ENCODE data around the gene PICK1. TPM values are rescaled to one million over a fixed set of nuclear protein-coding genes. Genes with fewer than 3 reads are reported as not detected.
A peak's percentile ranks its signal among the peaks of the same experiment; 100 is the strongest.
"Not testable (repeated sequence)": the region's sequence is repeated elsewhere in the genome, so short reads cannot be mapped to it uniquely, and the experiment has no call there.

The PICK1 gene
- total RNA-seq, 2 experiments from 2014 or later, result 14.9 to 17.2 TPM

DNA sequence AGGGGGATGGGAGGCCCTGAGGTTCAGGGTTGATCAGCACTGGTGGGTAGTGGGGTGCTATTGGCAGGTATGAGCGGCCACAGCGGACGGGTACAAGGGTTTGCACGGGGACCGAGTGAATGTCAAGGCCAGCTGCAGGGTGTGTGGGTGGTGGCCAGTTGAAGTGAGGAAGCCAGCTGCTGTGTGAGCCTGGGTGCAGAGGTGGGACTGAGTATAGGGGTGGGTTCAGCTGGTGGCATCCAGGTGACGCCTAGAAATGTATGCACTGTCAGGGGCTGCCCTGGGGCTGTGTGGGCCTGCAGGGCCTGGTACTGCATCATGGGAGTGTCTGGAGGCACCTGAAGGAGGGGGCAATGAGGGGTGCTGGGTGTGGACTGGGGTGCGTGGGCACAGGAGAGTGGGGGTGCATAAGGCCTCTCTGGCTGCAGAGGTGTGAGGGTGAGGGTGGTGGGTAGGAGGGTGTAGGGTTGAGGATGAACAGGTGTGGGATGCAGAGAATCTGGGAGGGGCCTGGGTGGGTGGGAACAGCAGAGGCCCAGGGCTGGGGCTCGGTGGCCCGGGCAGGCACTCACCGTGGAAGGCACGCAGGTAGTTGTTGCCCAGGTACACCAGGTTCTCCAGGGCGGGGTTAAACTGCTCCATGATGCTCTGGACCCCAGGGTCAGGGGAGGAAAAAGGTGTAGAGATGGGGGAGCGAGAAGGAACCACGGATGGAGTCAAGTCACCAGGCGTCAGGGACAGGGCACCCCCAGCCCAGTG, 51.5 kb downstream of the PICK1 start:
- DNase-seq (no peak), ATAC-seq (peak; percentile 17)
- no peaks in the 10 kb centered on the region for H3K9me3 Mint-ChIP-seq (ENCODE audit: low read depth)
- CTCF ChIA-PET, result interaction anchor here (0.6 kb wide), 1 partner anchor 71 kb away, joined by 4 read pairs; no protein-coding TSS in a partner anchor
- no peak overlapping the region for H3K4me3 Mint-ChIP-seq
- no peaks in the 10 kb centered on the region for H3K27me3 Mint-ChIP-seq
- H3K27ac Mint-ChIP-seq, result no peak overlapping the region
- H3K36me3 Mint-ChIP-seq (ENCODE audit: low read depth), result peaks cover 2% of the 10 kb centered on the region
- intact Hi-C loops (cut with DNase I, micrococcal nuclease), result no loop called here
- POLR2A ChIA-PET, result no interaction called here
- peaks cover 4% of the 10 kb centered on the region for H3K4me1 Mint-ChIP-seq

- Mint-ChIP-seq H3K4me1 (peaks cover 4% of the 10 kb centered on the region), H3K27ac (no peak overlapping the region), H3K27me3 (no peaks in the 10 kb centered on the region), H3K4me3 (peak overlapping the region; percentile 32), H3K9me3 (ENCODE audit: low read depth) (no peaks in the 10 kb centered on the region), H3K36me3 (ENCODE audit: low read depth) (peaks cover 4% of the 10 kb centered on the region)
- ChIA-PET CTCF (interaction anchor here (0.6 kb wide), 1 partner anchor 72 kb away, joined by 4 read pairs; no protein-coding TSS in a partner anchor), POLR2A (no interaction called here)
- intact Hi-C loops (cut with DNase I, micrococcal nuclease), result no loop called here
- DNase-seq (no peak), ATAC-seq (peak; percentile 31)
These were observed 52.3 kb downstream of the PICK1 start for GRCh38 chr22:38109371-38110001.

DNA sequence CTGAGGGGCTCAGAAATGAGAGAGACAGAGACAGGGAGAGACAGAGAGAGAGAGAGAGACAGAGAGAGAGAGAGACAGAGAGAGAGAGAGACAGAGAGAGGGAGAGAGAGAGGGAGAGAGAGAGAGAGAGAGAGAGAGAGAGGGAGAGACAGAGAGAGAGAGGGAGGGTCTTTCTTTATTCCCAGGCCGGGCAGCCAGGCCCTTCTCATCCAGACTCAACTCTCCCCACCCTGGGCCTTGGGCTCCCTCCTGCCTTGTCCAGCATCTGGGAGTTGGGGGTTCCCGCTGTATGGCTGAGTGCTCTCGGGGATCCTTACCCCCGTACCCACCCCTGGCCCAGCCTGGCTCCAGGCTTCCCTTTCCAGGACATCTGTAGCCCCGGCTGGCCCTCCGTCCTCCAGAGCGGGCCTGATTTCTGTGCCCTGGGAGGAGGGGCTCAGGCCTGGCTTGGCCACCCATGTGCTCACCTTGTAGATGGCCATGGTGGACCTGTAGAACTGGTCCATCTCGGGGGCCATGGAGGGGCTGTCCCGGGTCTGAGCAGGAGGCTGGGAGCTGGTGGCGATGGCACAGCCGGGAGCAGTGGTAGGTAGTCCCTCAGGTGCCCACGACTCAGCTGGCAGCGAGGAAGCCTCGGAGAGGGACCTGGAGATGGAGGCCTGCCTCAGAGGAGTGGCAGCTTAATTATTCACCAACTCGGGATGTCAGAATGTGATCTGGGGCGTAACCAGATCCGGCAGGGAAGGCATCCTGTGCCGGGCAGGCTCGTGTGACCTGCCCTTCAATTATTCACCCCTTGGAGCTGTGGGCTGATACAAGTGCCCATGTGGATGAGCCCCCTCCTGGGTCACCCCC, 53.0 kb downstream of the PICK1 start, which contains the start of gene BAIAP2L2:
BAIAP2L2 (minus strand) TSS at position 677 of the 855 bp plus-strand sequence; CDS start at position 518, 159 bp downstream.
- Mint-ChIP-seq H3K36me3 (ENCODE audit: low read depth) (peaks cover 4% of the 10 kb centered on the region), H3K9me3 (ENCODE audit: low read depth) (no peaks in the 10 kb centered on the region), H3K27ac (no peak within 1 kb of the TSS), H3K4me1 (no peaks in the 10 kb centered on the region), H3K4me3 (peak within 1 kb of the TSS; percentile 32), H3K27me3 (no peaks in the 10 kb centered on the region)
- intact Hi-C loops (cut with DNase I, micrococcal nuclease), result no loop called here
- POLR2A ChIA-PET, result no interaction called here
- DNase-seq (no peak), ATAC-seq (no peak)
- CTCF ChIA-PET, result interaction anchor here (0.5 kb wide), 1 partner anchor 458 kb away, joined by 3 read pairs; no protein-coding TSS in a partner anchor

DNA sequence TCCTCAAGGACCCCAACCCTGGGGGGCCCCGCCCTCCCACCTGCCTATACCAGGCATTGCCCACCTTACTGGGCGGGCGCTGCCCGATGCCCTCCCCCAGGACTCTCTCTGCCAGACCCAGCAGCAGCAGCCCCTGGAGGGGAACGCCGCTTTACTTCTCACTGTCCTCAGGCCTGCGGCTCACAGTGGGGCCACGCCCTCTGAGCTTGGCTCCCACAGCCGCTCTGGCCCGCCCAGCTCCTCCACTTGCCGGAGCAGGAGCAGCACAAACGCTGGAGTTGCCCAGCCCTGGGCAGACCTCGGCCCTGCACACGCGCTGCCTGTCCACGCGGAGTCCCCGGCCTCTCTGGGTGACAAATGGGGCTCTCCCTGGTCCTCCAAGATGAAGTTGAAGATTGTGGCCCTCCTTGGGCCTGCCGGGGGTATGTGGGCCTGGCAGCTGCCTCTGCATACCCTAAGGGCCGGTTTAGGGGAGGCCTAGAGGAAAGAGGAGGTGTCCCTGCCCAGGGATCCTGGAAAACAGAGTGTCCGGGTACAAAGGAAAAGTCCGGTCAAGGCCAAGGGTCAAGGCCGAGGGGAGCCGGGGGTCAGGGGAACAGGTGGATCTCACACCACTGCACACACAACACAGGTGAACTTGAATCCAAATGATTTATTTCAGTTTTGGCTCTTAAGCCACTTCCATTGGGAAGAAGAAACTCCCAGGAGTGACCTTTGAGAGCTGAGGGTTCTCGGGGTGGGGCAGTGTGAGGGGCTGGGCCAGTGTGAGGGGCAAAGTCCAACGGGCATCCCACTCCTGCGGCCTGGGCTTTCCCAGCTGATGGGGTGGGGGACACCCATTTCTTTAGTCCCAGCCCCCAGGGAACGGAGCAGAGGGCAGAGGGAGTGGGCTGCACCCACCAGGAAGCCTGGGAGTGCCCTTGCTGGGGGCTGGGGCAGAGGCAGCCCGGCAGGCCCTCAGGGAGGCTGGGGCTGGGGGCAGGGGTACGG, 54.0 kb downstream of the PICK1 start:
- no peaks in the 10 kb centered on the region for H3K9me3 Mint-ChIP-seq (ENCODE audit: low read depth)
- intact Hi-C loops (cut with DNase I, micrococcal nuclease), result no loop called here
- ATAC-seq, result no peak
- no peaks in the 10 kb centered on the region for H3K4me1 Mint-ChIP-seq
- no peak for DNase-seq
- H3K27me3 Mint-ChIP-seq, result no peaks in the 10 kb centered on the region
- H3K27ac Mint-ChIP-seq, result no peak overlapping the region
- peaks cover 4% of the 10 kb centered on the region for H3K36me3 Mint-ChIP-seq (ENCODE audit: low read depth)
- CTCF ChIA-PET, result interaction anchor here (0.5 to 0.6 kb wide), 3 partner anchors 178 to 459 kb away, joined by 3 to 4 read pairs (median 3); no protein-coding TSS in a partner anchor
- H3K4me3 Mint-ChIP-seq, result no peak overlapping the region
- POLR2A ChIA-PET, result no interaction called here

GRCh38 chr22:38111925-38112355, 54.7 kb downstream of the PICK1 start:
- ChIA-PET CTCF (interaction anchor here (0.6 to 1.0 kb wide), 3 partner anchors 177 to 545 kb away, joined by 3 to 4 read pairs (median 3); no protein-coding TSS in a partner anchor), POLR2A (no interaction called here)
- Mint-ChIP-seq H3K4me1 (no peaks in the 10 kb centered on the region), H3K9me3 (ENCODE audit: low read depth) (no peaks in the 10 kb centered on the region), H3K27ac (no peak overlapping the region), H3K4me3 (no peak overlapping the region), H3K27me3 (no peaks in the 10 kb centered on the region), H3K36me3 (ENCODE audit: low read depth) (peaks cover 4% of the 10 kb centered on the region)
- ATAC-seq, result no peak
- intact Hi-C loops (cut with DNase I, micrococcal nuclease), result no loop called here
- no peak for DNase-seq

GRCh38 chr22:38112381-38112780, 55.2 kb downstream of the PICK1 start:
- Mint-ChIP-seq H3K9me3 (ENCODE audit: low read depth) (no peaks in the 10 kb centered on the region), H3K27ac (no peak overlapping the region), H3K27me3 (no peaks in the 10 kb centered on the region), H3K4me3 (no peak overlapping the region), H3K36me3 (ENCODE audit: low read depth) (peaks cover 4% of the 10 kb centered on the region), H3K4me1 (no peaks in the 10 kb centered on the region)
- DNase-seq, result no peak
- POLR2A ChIA-PET, result no interaction called here
- intact Hi-C loops (cut with DNase I, micrococcal nuclease), result no loop called here
- CTCF ChIA-PET, result interaction anchor here (0.6 to 1.5 kb wide), 3 partner anchors 92 to 546 kb away, joined by 3 to 4 read pairs (median 3); no protein-coding TSS in a partner anchor
- ATAC-seq, result no peak

DNA sequence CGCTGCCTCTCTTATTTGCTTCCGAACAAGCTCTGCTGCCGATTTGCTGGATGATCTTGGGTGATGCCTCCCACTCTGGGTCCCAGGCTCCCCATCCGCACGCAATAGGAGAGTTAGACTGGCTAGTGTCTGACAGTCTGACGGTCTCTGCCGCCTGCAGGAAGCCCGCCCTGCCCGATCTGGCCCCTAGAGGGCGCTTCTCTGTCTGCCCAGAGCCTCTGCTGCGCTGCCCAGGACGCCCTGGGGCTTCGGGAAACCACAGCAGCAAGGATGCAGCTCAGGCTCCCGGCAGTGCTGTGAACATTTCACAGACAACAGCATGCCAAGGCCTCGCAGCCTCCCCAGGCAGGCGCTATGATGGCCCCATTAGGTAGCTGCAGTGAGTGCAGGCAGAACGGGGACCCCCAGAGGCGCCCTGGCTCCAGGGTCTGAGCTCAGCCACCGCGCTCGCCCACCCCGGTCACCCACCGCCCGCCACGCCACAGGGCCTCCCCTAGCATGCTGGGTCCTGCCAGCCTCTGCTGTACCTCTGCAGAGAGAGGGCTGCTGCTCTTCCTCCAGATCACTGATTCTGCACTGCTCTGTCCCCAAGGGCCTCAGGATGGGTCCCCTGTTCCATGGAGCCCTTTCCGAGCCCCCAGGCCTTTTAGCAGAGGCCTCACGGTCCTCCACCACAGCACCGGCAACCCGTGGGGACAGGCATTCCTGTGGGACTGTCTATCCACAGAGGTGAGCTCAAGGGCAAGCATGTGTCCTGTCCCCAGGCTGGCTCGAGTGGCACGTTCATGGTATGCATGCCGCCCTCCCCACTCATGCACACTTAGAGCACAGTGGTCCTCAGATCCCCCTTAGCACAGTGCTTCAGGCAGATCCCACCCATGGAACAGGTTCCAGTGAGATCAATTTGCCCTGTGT, 57.5 kb downstream of the PICK1 start:
- no peak overlapping the region for H3K4me3 Mint-ChIP-seq
- intact Hi-C loops (cut with DNase I, micrococcal nuclease), result loop anchor here in 1 of 2 experiments (1.0 kb wide), 2 partner anchors 116 to 239 kb away; no protein-coding TSS in a partner anchor
- H3K27me3 Mint-ChIP-seq, result no peaks in the 10 kb centered on the region
- peaks cover 4% of the 10 kb centered on the region for H3K36me3 Mint-ChIP-seq (ENCODE audit: low read depth)
- CTCF ChIA-PET, result interaction anchor here (0.5 to 1.5 kb wide), 11 partner anchors 9 to 810 kb away, joined by 3 to 5 read pairs (median 3); no protein-coding TSS in a partner anchor
- POLR2A ChIA-PET, result no interaction called here
- DNase-seq (peak; percentile 89), ATAC-seq (peak; percentile 95)
- no peak overlapping the region for H3K27ac Mint-ChIP-seq
- no peaks in the 10 kb centered on the region for H3K9me3 Mint-ChIP-seq (ENCODE audit: low read depth)
- H3K4me1 Mint-ChIP-seq, result no peaks in the 10 kb centered on the region

DNA sequence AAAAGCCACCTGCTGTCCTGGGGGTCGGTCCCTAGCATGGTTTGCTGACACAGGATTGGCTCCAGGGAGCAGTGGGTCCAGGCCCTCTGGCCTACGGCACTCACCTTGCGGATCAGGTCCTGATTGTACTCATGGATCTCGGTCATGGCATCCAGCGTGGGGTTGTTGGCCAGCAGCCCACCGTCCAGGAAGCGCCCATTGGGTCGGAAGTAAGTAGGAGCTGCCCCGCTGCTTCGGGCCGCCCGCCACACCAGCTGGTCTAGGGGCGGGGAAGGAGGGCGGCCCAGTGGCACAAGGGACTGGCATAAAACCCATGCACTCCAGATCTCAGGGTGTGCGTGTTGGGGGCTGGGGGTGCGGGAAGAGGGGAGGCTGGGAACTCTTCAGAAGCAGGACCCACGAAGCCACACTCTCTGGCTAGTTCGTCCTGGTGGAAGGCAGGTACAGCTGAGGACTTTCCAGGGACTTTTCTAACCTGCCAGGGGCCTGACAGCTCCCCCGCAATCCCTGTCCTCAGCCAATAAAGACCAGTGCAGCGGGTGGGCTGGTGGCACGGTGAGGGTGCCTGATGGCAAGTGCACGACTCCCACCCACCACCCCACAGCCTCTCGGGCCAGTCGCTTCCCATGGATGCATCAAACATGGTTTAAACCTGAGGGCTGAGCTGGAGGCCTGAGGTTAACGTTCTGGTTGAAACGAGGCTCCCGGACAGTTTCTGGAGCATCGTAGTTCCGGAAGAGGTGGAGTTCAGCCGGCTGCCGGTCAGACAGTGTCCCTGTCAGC, 58.4 kb downstream of the PICK1 start:
- peaks cover 4% of the 10 kb centered on the region for H3K36me3 Mint-ChIP-seq (ENCODE audit: low read depth)
- intact Hi-C loops (cut with DNase I, micrococcal nuclease), result no loop called here

GRCh38 chr22:38117556-38117955, 60.4 kb downstream of the PICK1 start:
- ATAC-seq; H3K4me3 Mint-ChIP-seq; H3K27ac Mint-ChIP-seq; DNase-seq; POLR2A ChIA-PET; H3K27me3 Mint-ChIP-seq; intact Hi-C loops (cut with DNase I, micrococcal nuclease); H3K9me3 Mint-ChIP-seq (ENCODE audit: low read depth); H3K36me3 Mint-ChIP-seq (ENCODE audit: low read depth); H3K4me1 Mint-ChIP-seq: not testable (repeated sequence)
- CTCF ChIA-PET, result interaction anchor here (0.6 kb wide), 1 partner anchor 152 kb away, joined by 3 read pairs; no protein-coding TSS in a partner anchor

More for the DNA sequence above, 58.4 kb downstream of the PICK1 start:
- ATAC-seq (no peak), DNase-seq (no peak)
- POLR2A ChIA-PET, result no interaction called here
- H3K4me1 Mint-ChIP-seq, result no peaks in the 10 kb centered on the region
- no peak overlapping the region for H3K4me3 Mint-ChIP-seq
- H3K9me3 Mint-ChIP-seq (ENCODE audit: low read depth), result no peaks in the 10 kb centered on the region
- no peak overlapping the region for H3K27ac Mint-ChIP-seq
- no peaks in the 10 kb centered on the region for H3K27me3 Mint-ChIP-seq
- CTCF ChIA-PET, result interaction anchor here (0.7 to 1.5 kb wide), 5 partner anchors 8 to 439 kb away, joined by 3 to 5 read pairs (median 3); no protein-coding TSS in a partner anchor

Measured in activated CD4-positive, alpha-beta T cell treated with anti-CD3 and anti-CD28 coated beads for 36 hours (primary cell).